Ovary (tissue), 9 donors: ENCODE measurements around the gene PAFAH2. TPM values are rescaled to one million over a fixed set of nuclear protein-coding genes. Genes with fewer than 3 reads are reported as not detected.

Source experiments
- DNase-seq, 5 donors: peaks; one replicate each; pipeline ENCODE4 v3.0.0-alpha.2; 2019 to 2020
- H3K27ac ChIP-seq, 2 donors: fragments of 200-600 bp; one replicate each; pipeline versions ENCODE4 v1.5.1 to v1.8.0; 2019 to 2022
- H3K27me3 ChIP-seq: fragments of 200-600 bp; one replicate; pipeline ENCODE4 v1.8.0; 2022
- H3K36me3 ChIP-seq: fragments of 200-600 bp; sonication (generic); one replicate; pipeline ENCODE4 v1.5.1; 2019
- H3K4me1 ChIP-seq: one replicate; pipeline ENCODE4 v1.8.1; 2013; ENCODE audit warnings: mild to moderate bottlenecking, moderate library complexity; ENCODE audit not compliant: insufficient read depth
- H3K4me3 ChIP-seq: fragments of 200-600 bp; sonication (generic); one replicate; pipeline ENCODE4 v1.5.1; 2017
- H3K9me3 ChIP-seq, 2 donors: fragments of 200-600 bp in 1 of 2; sonication (generic) in 1 of 2; one replicate each; pipeline versions ENCODE4 v1.5.1 to v1.8.1; 2013 to 2019; ENCODE audit warnings: mild to moderate bottlenecking in 1 of 2, moderate library complexity in 1 of 2
- EP300 ChIP-seq: sonication (generic); formaldehyde crosslinking; IDR thresholded peaks from one replicate; pipeline ENCODE4 v1.6.1; 2017; ENCODE audit warnings: antibody characterized with exemption
- POLR2A ChIP-seq: fragments of 450-650 bp; IDR thresholded peaks from one replicate; pipeline ENCODE4 v1.6.1; 2017; ENCODE audit warnings: antibody characterized with exemption, mild to moderate bottlenecking, moderate library complexity
- WGBS, 3 donors: extraction: QIAGEN DNeasy Blood & Tissue Kit in 1 of 3; methylation state at CpG; one replicate each; pipeline versions ENCODE4 v1.1.5 to v1.1.7; 2013 to 2017; 5-methylcytosine and 5-hydroxymethylcytosine counted together
- intact Hi-C, 4 donors: fragments of 100-400 bp; cut with DNase I; formaldehyde crosslinking; loops; one replicate each; pipeline versions ENCODE4 v1.11.0 to v1.15.1; 2022 to 2023
- polyA plus RNA-seq, 2 donors: library from polyadenylated mRNA; stranded (reverse); fragments of 200-250 nt in 1 of 2; fragments of 350-450 nt in 1 of 2; fragmentation: Illumina TruSeq in 1 of 2; extraction: RNeasy Lipid Tissue Mini Kit (QIAGEN cat#74804) in 1 of 2; gene quantifications; one replicate each; pipeline ENCODE4 v1.2.3, GENCODE V29; 2013 to 2014
- total RNA-seq, 7 donors: library from RNA; depleted of rRNA in 2 of 7; stranded (reverse); fragments of >200 nt in 2 of 7; fragmentation: NEBNext Ultra II Directional in 3 of 7; extraction: Animal tissue kit (Norgen Biotek cat#: 25700) in 3 of 7; gene quantifications; one replicate each; pipeline versions ENCODE4 v1.1.0 to v1.2.4, GENCODE V29; 2016 to 2023
- TF ChIP-seq, protein P1 (sequence below), 3 donors: fragments of 450-650 bp in 2 of 3; fragments of 200-600 bp in 1 of 3; IDR thresholded peaks; one replicate each; pipeline versions ENCODE4 v1.5.1 to v1.8.0; 2016 to 2022; ENCODE audit warnings: antibody characterized with exemption in 3 of 3, mild to moderate bottlenecking in 1 of 3
- donor health status: DM: no; HTN: no; CAD: no; lungs with moderate emphysema.
- donor health status: DM: no; HTN: no; CAD: no.
- donor health status: Bipolar disorder and iron deficiency.
- donor health status: DM: yes; HTN: yes; CAD: no.
- donor health status: DM: no; HTN: no; CAD: no.
- donor health status: DM: yes; HTN: yes; CAD: no.

Gene PAFAH2
- total and polyA plus RNA-seq, 9 donors = 3.4 to 12.1 (median 6.1) TPM

DNA sequence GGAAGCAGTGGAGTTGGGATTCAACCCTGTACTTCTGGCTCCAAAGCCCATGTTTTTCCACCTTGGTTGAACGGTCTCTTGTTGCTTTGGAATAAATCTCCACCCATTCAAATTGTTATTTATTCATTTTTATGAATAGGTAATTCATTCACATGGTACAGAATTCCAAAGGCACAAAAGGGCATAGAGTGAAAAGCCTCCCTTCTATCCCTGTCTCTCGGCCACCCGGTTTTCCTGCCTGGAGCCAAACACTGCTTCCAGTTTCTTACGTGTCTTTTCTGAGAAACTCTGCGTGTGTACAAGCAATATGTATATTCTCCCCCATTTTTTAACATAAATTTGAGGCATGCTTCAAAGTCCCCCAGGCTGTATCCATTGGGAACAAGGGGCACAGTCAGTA is 27.7 kb upstream of the PAFAH2 start:
- no peaks in the 10 kb centered on the region for H3K36me3 ChIP-seq
- 54 to 69% (median 67%) methylated on average over 5 of the region's 5 CpGs for WGBS, 3 donors
- TF ChIP-seq, protein P1, sequence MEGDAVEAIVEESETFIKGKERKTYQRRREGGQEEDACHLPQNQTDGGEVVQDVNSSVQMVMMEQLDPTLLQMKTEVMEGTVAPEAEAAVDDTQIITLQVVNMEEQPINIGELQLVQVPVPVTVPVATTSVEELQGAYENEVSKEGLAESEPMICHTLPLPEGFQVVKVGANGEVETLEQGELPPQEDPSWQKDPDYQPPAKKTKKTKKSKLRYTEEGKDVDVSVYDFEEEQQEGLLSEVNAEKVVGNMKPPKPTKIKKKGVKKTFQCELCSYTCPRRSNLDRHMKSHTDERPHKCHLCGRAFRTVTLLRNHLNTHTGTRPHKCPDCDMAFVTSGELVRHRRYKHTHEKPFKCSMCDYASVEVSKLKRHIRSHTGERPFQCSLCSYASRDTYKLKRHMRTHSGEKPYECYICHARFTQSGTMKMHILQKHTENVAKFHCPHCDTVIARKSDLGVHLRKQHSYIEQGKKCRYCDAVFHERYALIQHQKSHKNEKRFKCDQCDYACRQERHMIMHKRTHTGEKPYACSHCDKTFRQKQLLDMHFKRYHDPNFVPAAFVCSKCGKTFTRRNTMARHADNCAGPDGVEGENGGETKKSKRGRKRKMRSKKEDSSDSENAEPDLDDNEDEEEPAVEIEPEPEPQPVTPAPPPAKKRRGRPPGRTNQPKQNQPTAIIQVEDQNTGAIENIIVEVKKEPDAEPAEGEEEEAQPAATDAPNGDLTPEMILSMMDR (IDR thresholded peaks at IDR 0.05) = no peak
- TF ChIP-seq EP300 (no peak), POLR2A (no peak)
- intact Hi-C loops = no loop called here
- peaks cover 18% of the 10 kb centered on the region for H3K4me1 ChIP-seq
- no peak for DNase-seq
- H3K27ac ChIP-seq = no peak overlapping the region
- no peaks in the 10 kb centered on the region for H3K27me3 ChIP-seq
- no peak overlapping the region for H3K4me3 ChIP-seq
- no peaks in the 10 kb centered on the region for H3K9me3 ChIP-seq

DNA sequence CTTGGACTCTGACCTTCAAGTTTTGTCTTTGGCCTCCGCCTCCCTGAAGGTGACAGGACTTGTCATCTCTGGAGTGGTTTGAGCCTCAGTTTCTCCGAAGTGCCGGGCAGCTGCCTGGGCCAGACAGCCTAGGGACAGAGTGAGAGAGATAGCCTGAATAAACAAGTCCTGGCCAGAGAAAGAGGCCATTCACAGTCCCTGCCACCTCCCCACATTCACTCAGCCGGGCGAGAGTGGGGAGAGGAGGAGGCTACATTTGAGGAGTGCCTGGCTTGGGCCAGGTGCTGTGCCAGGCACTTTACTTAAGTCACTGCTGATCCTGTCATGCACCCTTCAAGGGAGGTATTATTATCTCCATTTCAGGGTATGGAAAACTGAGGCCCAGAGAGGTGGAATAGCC is 27.2 kb upstream of the PAFAH2 start:
- intact Hi-C loops = no loop called here
- TF ChIP-seq POLR2A (no peak), EP300 (no peak)
- TF ChIP-seq, protein P1 (IDR thresholded peaks at IDR 0.05) = no peak
- WGBS, 3 donors = 82 to 88% (median 85%) methylated on average over 5 of the region's 5 CpGs
- no peaks in the 10 kb centered on the region for H3K36me3 ChIP-seq
- H3K4me1 ChIP-seq = peaks cover 19% of the 10 kb centered on the region
- no peak overlapping the region for H3K27ac ChIP-seq
- H3K9me3 ChIP-seq = no peaks in the 10 kb centered on the region
- DNase-seq = no peak
- no peak overlapping the region for H3K4me3 ChIP-seq
- no peaks in the 10 kb centered on the region for H3K27me3 ChIP-seq

DNA sequence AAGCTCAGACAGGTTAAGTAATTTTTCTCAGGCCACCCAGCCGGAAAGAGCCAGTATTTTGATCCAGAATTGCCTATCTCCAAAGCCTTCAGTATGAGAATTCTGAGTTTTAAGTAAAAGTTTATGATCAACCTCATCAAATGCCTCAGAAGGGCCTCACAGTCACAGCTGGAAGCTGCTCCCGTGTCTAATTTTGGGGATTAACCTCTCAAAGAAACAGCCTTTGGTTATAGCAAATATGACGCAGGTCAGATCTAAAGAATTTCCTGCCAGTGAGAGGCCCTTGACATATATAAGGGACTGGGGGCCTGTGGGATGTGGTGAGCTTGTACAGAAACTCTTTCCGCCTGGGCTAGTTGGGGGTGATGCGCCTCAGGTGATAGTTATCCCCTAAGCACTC is 26.0 kb upstream of the PAFAH2 start:
- intact Hi-C loops = no loop called here
- Histone ChIP-seq H3K36me3 (no peaks in the 10 kb centered on the region), H3K9me3 (no peaks in the 10 kb centered on the region), H3K4me1 (peaks cover 24% of the 10 kb centered on the region), H3K27me3 (no peaks in the 10 kb centered on the region), H3K4me3 (no peak overlapping the region), H3K27ac (no peak overlapping the region)
- no peak for DNase-seq
- TF ChIP-seq POLR2A = no peak
- TF ChIP-seq EP300 = no peak
- TF ChIP-seq, protein P1 (IDR thresholded peaks at IDR 0.05) = no peak
- WGBS, 3 donors = 85 to 88% (median 86%) methylated on average over 5 of the region's 5 CpGs

DNA sequence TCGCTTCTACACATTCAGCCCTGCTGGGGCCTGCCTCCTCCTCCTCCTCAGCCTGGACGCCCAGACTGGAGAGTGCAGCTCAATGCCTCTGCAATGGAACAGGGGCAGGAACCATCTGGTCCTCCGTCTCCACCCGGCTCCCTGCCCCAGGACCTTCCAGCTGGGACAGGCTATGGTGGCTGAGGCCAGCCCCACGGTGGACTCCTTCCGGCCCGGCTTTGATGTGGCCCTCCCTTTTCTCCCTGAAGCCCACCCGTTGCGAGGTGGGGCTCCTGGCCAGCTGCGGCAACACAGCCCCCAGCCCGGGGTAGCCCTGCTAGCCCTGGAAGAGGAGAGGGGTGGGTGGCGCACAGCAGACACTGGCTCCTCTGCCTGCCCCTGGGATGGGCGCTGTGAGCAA is 25.1 kb upstream of the PAFAH2 start:
- no peaks in the 10 kb centered on the region for H3K9me3 ChIP-seq
- no peak overlapping the region for H3K4me3 ChIP-seq
- no peak for DNase-seq
- 59 to 77% (median 66%) methylated on average over 13 of the region's 13 CpGs for WGBS, 3 donors
- intact Hi-C loops = no loop called here
- peaks cover 24% of the 10 kb centered on the region for H3K4me1 ChIP-seq
- no peak overlapping the region for H3K27ac ChIP-seq
- no peaks in the 10 kb centered on the region for H3K36me3 ChIP-seq
- no peaks in the 10 kb centered on the region for H3K27me3 ChIP-seq
- no peak for TF ChIP-seq POLR2A

DNA sequence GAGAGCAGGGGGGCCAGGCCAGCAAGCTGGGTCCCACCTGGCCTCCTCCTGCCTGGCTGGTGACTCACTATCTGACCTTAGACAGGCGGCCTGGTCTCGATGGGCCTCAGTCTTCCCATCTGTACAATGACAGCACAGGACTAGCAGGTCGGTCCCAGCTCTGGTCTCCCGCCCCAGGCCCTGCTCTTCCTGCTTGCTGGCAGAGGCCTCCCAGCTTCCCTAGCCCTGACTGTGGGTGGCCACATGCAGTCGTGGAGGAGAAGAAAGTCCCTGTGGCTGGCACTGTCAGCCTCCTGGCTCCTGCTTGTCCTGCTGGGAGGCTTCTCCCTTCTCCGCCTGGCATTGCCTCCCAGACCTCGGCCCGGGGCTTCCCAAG is 24.5 kb upstream of the PAFAH2 start:
- TF ChIP-seq, protein P1 (IDR thresholded peaks at IDR 0.05) = no peak
- TF ChIP-seq EP300 = no peak
- TF ChIP-seq POLR2A = no peak
- Histone ChIP-seq H3K9me3 (no peaks in the 10 kb centered on the region), H3K4me1 (peaks cover 26% of the 10 kb centered on the region), H3K36me3 (no peaks in the 10 kb centered on the region), H3K4me3 (no peak overlapping the region), H3K27ac (peak overlapping the region in 1 of 2 donors; percentile 59), H3K27me3 (no peaks in the 10 kb centered on the region)
- 36 to 55% (median 42%) methylated on average over 7 to 8 of the region's 8 CpGs for WGBS, 3 donors
- intact Hi-C loops = no loop called here
- DNase-seq = no peak
